Sigmoid colon (tissue), 7 donors: Measurements from ENCODE around the gene BCR. TPM values are rescaled to one million over a fixed set of nuclear protein-coding genes. Genes with fewer than 3 reads are reported as not detected.

Source experiments
- DNase-seq: peaks from one replicate; pipeline ENCODE4 v3.0.0-alpha.2; 2019
- H3K27ac ChIP-seq, 4 donors: fragments of 200-600 bp; sonication (generic); one replicate each; pipeline ENCODE4 v1.5.1; 2016 to 2019; ENCODE audit warnings: mild to moderate bottlenecking in 1 of 4
- H3K27me3 ChIP-seq, 3 donors: fragments of 200-600 bp; sonication (generic); one replicate each; pipeline ENCODE4 v1.5.1; 2019; ENCODE audit warnings: mild to moderate bottlenecking in 1 of 3
- H3K36me3 ChIP-seq, 4 donors: fragments of 200-600 bp; sonication (generic); one replicate each; pipeline ENCODE4 v1.5.1; 2016 to 2019
- H3K4me1 ChIP-seq, 4 donors: fragments of 200-600 bp; sonication (generic); one replicate each; pipeline ENCODE4 v1.5.1; 2017 to 2019
- H3K4me3 ChIP-seq, 4 donors: fragments of 200-600 bp; sonication (generic); one replicate each; pipeline ENCODE4 v1.5.1; 2017 to 2019; ENCODE audit warnings: mild to moderate bottlenecking in 2 of 4, moderate library complexity in 1 of 4
- H3K9me3 ChIP-seq, 4 donors: fragments of 200-600 bp in 3 of 4; sonication (generic) in 3 of 4; one replicate each; pipeline versions ENCODE4 v1.5.1 to v1.6.1; 2013 to 2019
- CTCF ChIP-seq, 4 experiments: fragments of 450-650 bp in 3 of 4; fragments of 200-600 bp in 1 of 4; IDR thresholded peaks; one replicate each; pipeline ENCODE4 v1.5.1; 2016 to 2019; ENCODE audit warnings: antibody characterized with exemption in 4 of 4, mild to moderate bottlenecking in 3 of 4, moderate library complexity in 2 of 4
- EP300 ChIP-seq, 4 donors: sonication (generic); formaldehyde crosslinking; IDR thresholded peaks; one replicate each; pipeline ENCODE4 v1.6.1; 2017; ENCODE audit warnings: antibody characterized with exemption in 4 of 4
- POLR2A ChIP-seq, 2 donors: fragments of 450-650 bp; IDR thresholded peaks; one replicate each; pipeline ENCODE4 v1.6.1; 2016; ENCODE audit warnings: antibody characterized with exemption in 2 of 2, mild to moderate bottlenecking in 2 of 2, moderate library complexity in 2 of 2
- POLR2AphosphoS5 ChIP-seq, 4 donors: sonication (generic); formaldehyde crosslinking; IDR thresholded peaks; one replicate each; pipeline ENCODE4 v1.6.1; 2017; ENCODE audit warnings: antibody characterized with exemption in 4 of 4
- WGBS, 2 donors: extraction: QIAGEN DNeasy Blood & Tissue Kit; methylation state at CpG; one replicate each; pipeline ENCODE4 v1.1.7; 2013; 5-methylcytosine and 5-hydroxymethylcytosine counted together
- intact Hi-C: fragments of 100-400 bp; cut with DNase I; formaldehyde crosslinking; loops from one replicate; pipeline ENCODE4 v1.15.1; 2023
- polyA plus RNA-seq, 3 donors: library from polyadenylated mRNA; stranded (reverse); fragments of 200-250 nt; gene quantifications; one replicate each; pipeline ENCODE4 v1.2.3, GENCODE V29; 2013
- total RNA-seq, 4 donors: library from RNA; depleted of rRNA; stranded (reverse); fragments of >200 nt; gene quantifications; one replicate each; pipeline ENCODE4 v1.1.0, GENCODE V29; 2016
- donor health status: healthy with polysubstance abuse.
- donor health status: Bipolar disorder and iron deficiency.
- donor health status: healthy.

The BCR gene
- total and polyA plus RNA-seq, 7 donors = 10.8 to 39.9 (median 17.5) TPM

DNA sequence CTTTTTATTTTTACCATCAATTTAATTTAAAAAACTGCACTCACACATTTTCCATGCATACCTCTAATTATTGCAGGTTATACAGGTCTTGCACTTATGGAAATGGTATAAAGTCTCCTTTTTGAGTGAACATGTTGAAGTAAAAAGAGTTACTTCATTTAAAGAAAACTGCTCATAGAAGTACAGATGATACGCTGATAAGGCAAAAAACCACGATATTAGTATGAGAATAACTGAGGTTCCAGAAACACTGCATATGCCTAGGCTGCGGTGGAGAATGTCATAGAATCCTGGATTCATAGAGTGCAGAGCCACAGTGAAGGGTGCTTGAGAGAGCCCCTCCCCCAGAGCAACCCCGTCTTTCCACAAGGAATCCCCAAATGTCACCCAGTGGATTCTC, 175.8 kb downstream of the BCR start:
- intact Hi-C loops = no loop called here
- no peak for TF ChIP-seq EP300 (IDR thresholded peaks at IDR 0.05)
- TF ChIP-seq CTCF (IDR thresholded peaks at IDR 0.05) = no peak
- TF ChIP-seq POLR2AphosphoS5 (IDR thresholded peaks at IDR 0.05) = no peak
- TF ChIP-seq POLR2A (IDR thresholded peaks at IDR 0.05) = no peak
- H3K27ac ChIP-seq = no peak overlapping the region
- H3K4me1 ChIP-seq = no peaks in the 10 kb centered on the region
- no peak for DNase-seq
- no peaks in the 10 kb centered on the region for H3K27me3 ChIP-seq
- H3K9me3 ChIP-seq = no peaks in the 10 kb centered on the region
- H3K36me3 ChIP-seq = no peaks in the 10 kb centered on the region
- 73 to 83% methylated on average over 4 of the region's 4 CpGs for WGBS, 2 donors
- H3K4me3 ChIP-seq = no peak overlapping the region

DNA sequence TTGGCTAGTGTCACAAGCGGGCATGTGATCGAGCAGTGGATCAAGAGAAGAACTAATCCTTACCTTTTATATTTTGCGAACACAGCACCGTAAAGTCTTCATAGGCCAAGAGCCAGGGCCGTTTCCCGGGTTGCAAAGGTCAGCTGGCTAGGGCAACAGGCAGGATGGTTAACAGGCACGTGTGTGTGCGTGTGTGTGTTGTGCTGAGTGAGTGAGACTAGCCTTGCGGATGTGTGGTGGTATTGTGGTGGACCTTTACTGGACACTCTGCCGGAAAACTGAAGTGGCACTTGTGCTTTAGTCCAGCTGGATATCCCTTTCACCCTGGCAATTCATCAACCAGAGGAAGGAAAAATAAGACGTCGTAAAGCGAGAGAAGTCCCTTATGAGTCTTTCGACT, 176.7 kb downstream of the BCR start:
- intact Hi-C loops = no loop called here
- Histone ChIP-seq H3K27me3 (no peaks in the 10 kb centered on the region), H3K4me1 (no peaks in the 10 kb centered on the region), H3K4me3 (no peak overlapping the region), H3K9me3 (no peaks in the 10 kb centered on the region), H3K36me3 (no peaks in the 10 kb centered on the region), H3K27ac (no peak overlapping the region)
- TF ChIP-seq EP300 (IDR thresholded peaks at IDR 0.05) = no peak
- no peak for TF ChIP-seq CTCF (IDR thresholded peaks at IDR 0.05)
- TF ChIP-seq POLR2A (IDR thresholded peaks at IDR 0.05) = no peak
- TF ChIP-seq POLR2AphosphoS5 (IDR thresholded peaks at IDR 0.05) = no peak
- no peak for DNase-seq
- 34 to 62% methylated on average over 14 of the region's 14 CpGs for WGBS, 2 donors

DNA sequence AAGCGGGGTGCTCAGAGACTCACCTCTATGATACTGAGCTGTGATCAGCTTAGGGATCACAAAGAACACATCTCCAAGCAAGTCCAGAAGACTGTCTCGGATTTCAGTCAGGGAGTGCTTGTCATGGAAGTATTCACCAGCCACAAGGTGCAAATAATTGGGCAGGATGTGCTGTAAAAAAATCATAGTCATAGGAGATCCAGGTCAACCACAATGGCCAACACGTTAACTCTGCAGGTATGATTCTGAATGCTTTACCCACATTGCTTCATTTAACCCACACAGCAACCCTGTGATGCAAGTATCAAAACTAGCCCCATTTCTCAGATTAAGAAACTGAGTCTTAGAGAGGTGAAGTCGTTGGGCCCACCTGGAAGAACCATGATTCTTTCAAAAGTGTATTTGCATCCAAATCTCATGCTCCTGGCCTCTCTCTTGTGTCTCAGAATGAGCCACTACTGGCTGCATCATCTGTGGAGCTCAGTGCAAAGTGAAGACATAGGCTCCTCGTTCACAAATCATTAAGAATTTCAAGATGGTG, 179.3 kb downstream of the BCR start:
- intact Hi-C loops = no loop called here
- Histone ChIP-seq H3K4me3 (no peak overlapping the region), H3K27ac (no peak overlapping the region), H3K36me3 (no peaks in the 10 kb centered on the region), H3K4me1 (no peaks in the 10 kb centered on the region), H3K9me3 (no peaks in the 10 kb centered on the region), H3K27me3 (no peaks in the 10 kb centered on the region)
- WGBS, 2 donors = 71 to 72% methylated on average over 5 of the region's 5 CpGs
- DNase-seq = no peak
- TF ChIP-seq POLR2AphosphoS5 (IDR thresholded peaks at IDR 0.05) (no peak), CTCF (IDR thresholded peaks at IDR 0.05) (no peak), POLR2A (IDR thresholded peaks at IDR 0.05) (no peak), EP300 (IDR thresholded peaks at IDR 0.05) (no peak)

GRCh38 chr22:23361676-23362075, 181.4 kb downstream of the BCR start:
- no peaks in the 10 kb centered on the region for H3K9me3 ChIP-seq
- no peaks in the 10 kb centered on the region for H3K36me3 ChIP-seq
- H3K4me3 ChIP-seq = no peak overlapping the region
- H3K27ac ChIP-seq = no peak overlapping the region
- H3K4me1 ChIP-seq = peaks cover 0 to 15% (median 0%) of the 10 kb centered on the region in 4 donors
- TF ChIP-seq CTCF (IDR thresholded peaks at IDR 0.05) (no peak), POLR2AphosphoS5 (IDR thresholded peaks at IDR 0.05) (no peak), POLR2A (IDR thresholded peaks at IDR 0.05) (no peak), EP300 (IDR thresholded peaks at IDR 0.05) (no peak)
- no peaks in the 10 kb centered on the region for H3K27me3 ChIP-seq
- DNase-seq = no peak
- intact Hi-C loops = no loop called here

DNA sequence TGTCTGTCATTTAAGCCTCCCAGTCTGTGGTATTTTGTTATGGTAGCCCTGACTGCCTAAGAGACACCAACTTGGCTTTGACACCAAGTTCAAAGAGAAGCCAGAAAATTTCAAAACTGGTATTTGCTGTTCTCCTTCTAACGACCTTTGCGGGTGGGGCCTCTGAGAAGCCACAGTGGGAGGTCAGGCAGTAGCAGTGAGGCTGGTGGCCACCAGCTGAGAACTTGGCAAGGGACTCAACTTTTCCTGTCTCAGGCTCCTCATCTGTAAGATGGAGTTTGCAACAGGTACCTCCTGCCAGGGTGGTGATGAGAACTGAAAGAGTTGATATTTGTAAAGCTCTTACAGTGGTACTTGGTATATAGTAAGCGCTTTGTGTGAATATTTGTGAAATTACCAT, 183.4 kb downstream of the BCR start:
- Histone ChIP-seq H3K27me3 (peaks cover 0 to 1% (median 0%) of the 10 kb centered on the region in 3 donors), H3K27ac (peak overlapping the region in 1 of 4 donors; percentile 13), H3K9me3 (no peaks in the 10 kb centered on the region), H3K36me3 (no peaks in the 10 kb centered on the region), H3K4me1 (peaks cover 0 to 21% (median 0%) of the 10 kb centered on the region in 4 donors), H3K4me3 (no peak overlapping the region)
- intact Hi-C loops = no loop called here
- WGBS, 2 donors = 65 to 74% methylated on average over 3 of the region's 3 CpGs
- no peak for TF ChIP-seq EP300 (IDR thresholded peaks at IDR 0.05)
- TF ChIP-seq POLR2AphosphoS5 (IDR thresholded peaks at IDR 0.05) = no peak
- TF ChIP-seq POLR2A (IDR thresholded peaks at IDR 0.05) = no peak
- TF ChIP-seq CTCF (IDR thresholded peaks at IDR 0.05) = no peak
- no peak for DNase-seq
